C4-2B (cell line): ENCODE data around the gene SLC25A42.

Experiments used
- CTCF ChIP-seq: fragments of 450-650 bp; conservative IDR thresholded peaks from 2 replicates; pipeline ENCODE4 v1.5.1; 2017; ENCODE audit warnings: mild to moderate bottlenecking
- ZFX ChIP-seq: fragments of 450-650 bp; IDR thresholded peaks from 2 replicates; pipeline ENCODE4 v1.6.1; 2017

GRCh38 chr19:19142347-19142746 lies 78.6 kb downstream of the SLC25A42 start:
- TF ChIP-seq CTCF, result no peak
- no peak for TF ChIP-seq ZFX
